Activated T-helper 2 cell treated with anti-CD3 and anti-CD28 coated beads, Interferon-gamma antibody, Interleukin-2, Interleukin-4, amounts not matched to agents 10 μg/mL and 5 μg/mL and 100 μg/mL, durations not matched to agents 14 hours and 24 hours and 36 hours (primary cell): ENCODE measurements around the gene FTO. TPM values are rescaled to one million over a fixed set of nuclear protein-coding genes. Genes with fewer than 3 reads are reported as not detected.

ENCODE experiments used
- DNase-seq: peaks from one replicate; pipeline ENCODE4 v3.0.0; 2021; ENCODE audit warnings: low spot score
- H3K27ac Mint-ChIP-seq: one replicate; pipeline ENCODE4 v1.8.0; 2021; ENCODE audit warnings: mixed read lengths
- H3K27me3 Mint-ChIP-seq: one replicate; pipeline ENCODE4 v1.8.0; 2021; ENCODE audit warnings: low read depth, mixed read lengths
- H3K36me3 Mint-ChIP-seq: one replicate; pipeline ENCODE4 v1.8.0; 2021; ENCODE audit warnings: low read depth, mixed read lengths
- H3K4me1 Mint-ChIP-seq: one replicate; pipeline ENCODE4 v1.8.0; 2021; ENCODE audit warnings: low read depth, mixed read lengths
- H3K4me3 Mint-ChIP-seq: one replicate; pipeline ENCODE4 v1.8.0; 2021; ENCODE audit warnings: low read depth, mild to moderate bottlenecking, moderate library complexity, mixed read lengths
- H3K9me3 Mint-ChIP-seq: one replicate; pipeline ENCODE4 v1.8.0; 2021; ENCODE audit warnings: mixed read lengths
- intact Hi-C: fragments of 100-400 bp; cut with micrococcal nuclease; formaldehyde crosslinking; loops from one replicate; pipeline ENCODE4 v1.15.1; 2023
- total RNA-seq: library from RNA; stranded (reverse); gene quantifications from 2 replicates; pipeline ENCODE4 v1.2.3, GENCODE V29; 2022

Gene FTO
- total RNA-seq, 1 donor from 2014 or later, result 62.7 TPM

GRCh38 chr16:54062361-54063278 lies 358.7 kb downstream of the FTO start:
- Mint-ChIP-seq H3K9me3 (no peaks in the 10 kb centered on the region), H3K4me3 (no peak overlapping the region), H3K27me3 (no peaks in the 10 kb centered on the region), H3K4me1 (no peaks in the 10 kb centered on the region), H3K36me3 (no peaks in the 10 kb centered on the region), H3K27ac (no peak overlapping the region)
- intact Hi-C loops, result no loop called here
- no peak for DNase-seq

- no peaks in the 10 kb centered on the region for H3K27me3 Mint-ChIP-seq
- H3K27ac Mint-ChIP-seq, result no peak overlapping the region
- no peaks in the 10 kb centered on the region for H3K4me1 Mint-ChIP-seq
- DNase-seq, result no peak
- H3K9me3 Mint-ChIP-seq, result no peaks in the 10 kb centered on the region
- H3K36me3 Mint-ChIP-seq, result no peaks in the 10 kb centered on the region
- intact Hi-C loops, result no loop called here
- no peak overlapping the region for H3K4me3 Mint-ChIP-seq
These were observed 359.4 kb downstream of the FTO start for GRCh38 chr16:54063279-54063773.

GRCh38 chr16:54066451-54067105 lies 362.6 kb downstream of the FTO start:
- H3K27ac Mint-ChIP-seq, result no peak overlapping the region
- intact Hi-C loops, result no loop called here
- no peaks in the 10 kb centered on the region for H3K4me1 Mint-ChIP-seq
- H3K9me3 Mint-ChIP-seq, result no peaks in the 10 kb centered on the region
- no peaks in the 10 kb centered on the region for H3K27me3 Mint-ChIP-seq
- no peak for DNase-seq
- no peak overlapping the region for H3K4me3 Mint-ChIP-seq
- H3K36me3 Mint-ChIP-seq, result no peaks in the 10 kb centered on the region

GRCh38 chr16:54067322-54068065 lies 363.5 kb downstream of the FTO start:
- Mint-ChIP-seq H3K4me3 (no peak overlapping the region), H3K36me3 (no peaks in the 10 kb centered on the region), H3K4me1 (no peaks in the 10 kb centered on the region), H3K9me3 (no peaks in the 10 kb centered on the region), H3K27ac (no peak overlapping the region), H3K27me3 (no peaks in the 10 kb centered on the region)
- intact Hi-C loops, result no loop called here
- no peak for DNase-seq

GRCh38 chr16:54068212-54068611 lies 364.3 kb downstream of the FTO start:
- Mint-ChIP-seq H3K4me3 (no peak overlapping the region), H3K36me3 (no peaks in the 10 kb centered on the region), H3K27me3 (no peaks in the 10 kb centered on the region), H3K4me1 (no peaks in the 10 kb centered on the region), H3K27ac (no peak overlapping the region), H3K9me3 (no peaks in the 10 kb centered on the region)
- intact Hi-C loops, result no loop called here
- DNase-seq, result no peak

GRCh38 chr16:54069601-54070239 lies 365.8 kb downstream of the FTO start:
- Mint-ChIP-seq H3K4me1 (no peaks in the 10 kb centered on the region), H3K27ac (no peak overlapping the region), H3K4me3 (no peak overlapping the region), H3K27me3 (no peaks in the 10 kb centered on the region), H3K9me3 (no peaks in the 10 kb centered on the region), H3K36me3 (no peaks in the 10 kb centered on the region)
- intact Hi-C loops, result no loop called here
- DNase-seq, result no peak

GRCh38 chr16:54070789-54071343 lies 366.9 kb downstream of the FTO start:
- no peak overlapping the region for H3K4me3 Mint-ChIP-seq
- DNase-seq, result no peak
- intact Hi-C loops, result no loop called here
- no peaks in the 10 kb centered on the region for H3K4me1 Mint-ChIP-seq
- H3K9me3 Mint-ChIP-seq, result no peaks in the 10 kb centered on the region
- H3K27me3 Mint-ChIP-seq, result no peaks in the 10 kb centered on the region
- no peaks in the 10 kb centered on the region for H3K36me3 Mint-ChIP-seq
- no peak overlapping the region for H3K27ac Mint-ChIP-seq

- DNase-seq, result no peak
- Mint-ChIP-seq H3K9me3 (no peaks in the 10 kb centered on the region), H3K27ac (no peak overlapping the region), H3K27me3 (no peaks in the 10 kb centered on the region), H3K4me1 (no peaks in the 10 kb centered on the region), H3K36me3 (no peaks in the 10 kb centered on the region), H3K4me3 (no peak overlapping the region)
- intact Hi-C loops, result no loop called here
These were observed 367.6 kb downstream of the FTO start for GRCh38 chr16:54071514-54071913.

GRCh38 chr16:54072237-54072636 lies 368.3 kb downstream of the FTO start:
- DNase-seq, result no peak
- no peaks in the 10 kb centered on the region for H3K36me3 Mint-ChIP-seq
- H3K4me1 Mint-ChIP-seq, result no peaks in the 10 kb centered on the region
- intact Hi-C loops, result no loop called here
- no peak overlapping the region for H3K27ac Mint-ChIP-seq
- no peaks in the 10 kb centered on the region for H3K27me3 Mint-ChIP-seq
- no peak overlapping the region for H3K4me3 Mint-ChIP-seq
- H3K9me3 Mint-ChIP-seq, result no peaks in the 10 kb centered on the region

GRCh38 chr16:54073356-54073755 lies 369.4 kb downstream of the FTO start:
- H3K27me3 Mint-ChIP-seq, result no peaks in the 10 kb centered on the region
- H3K9me3 Mint-ChIP-seq, result no peaks in the 10 kb centered on the region
- H3K36me3 Mint-ChIP-seq, result no peaks in the 10 kb centered on the region
- intact Hi-C loops, result no loop called here
- H3K4me1 Mint-ChIP-seq, result no peaks in the 10 kb centered on the region
- no peak for DNase-seq
- H3K27ac Mint-ChIP-seq, result no peak overlapping the region
- H3K4me3 Mint-ChIP-seq, result no peak overlapping the region

GRCh38 chr16:54075446-54075845 lies 371.5 kb downstream of the FTO start:
- H3K36me3 Mint-ChIP-seq, result no peaks in the 10 kb centered on the region
- no peak for DNase-seq
- H3K27ac Mint-ChIP-seq, result no peak overlapping the region
- H3K4me3 Mint-ChIP-seq, result no peak overlapping the region
- no peaks in the 10 kb centered on the region for H3K9me3 Mint-ChIP-seq
- H3K27me3 Mint-ChIP-seq, result no peaks in the 10 kb centered on the region
- H3K4me1 Mint-ChIP-seq, result no peaks in the 10 kb centered on the region
- intact Hi-C loops, result no loop called here

- H3K27ac Mint-ChIP-seq, result no peak overlapping the region
- no peaks in the 10 kb centered on the region for H3K4me1 Mint-ChIP-seq
- H3K4me3 Mint-ChIP-seq, result no peak overlapping the region
These were observed 372.1 kb downstream of the FTO start for GRCh38 chr16:54076006-54076504.

More at GRCh38 chr16:54076006-54076504, 372.1 kb downstream of the FTO start:
- intact Hi-C loops, result no loop called here
- DNase-seq, result no peak
- no peaks in the 10 kb centered on the region for H3K9me3 Mint-ChIP-seq
- H3K27me3 Mint-ChIP-seq, result no peaks in the 10 kb centered on the region
- H3K36me3 Mint-ChIP-seq, result no peaks in the 10 kb centered on the region
